GM19468 (cell line): ENCODE results near the gene PRAMEF17.
"Not testable (repeated sequence)": the region's sequence is repeated elsewhere in the genome, so short reads cannot be mapped to it uniquely, and the experiment has no call there.

ENCODE experiments used
- ATAC-seq: cut with Tn5 transposase; IDR thresholded peaks from one replicate; pipeline ENCODE4 v1.9.1; 2021; ENCODE audit warnings: mild to moderate bottlenecking, moderate library complexity, moderate number of reproducible peaks; ENCODE audit not compliant: unreplicated experiment; ENCODE audit errors: extremely low read depth

PRAMEF17 gene

GRCh38 chr1:13439104-13439783 is 49.8 kb downstream of the PRAMEF17 start:
- ATAC-seq = not testable (repeated sequence)
